H1 (cell line): ENCODE data around the gene DHRS1.

Source experiments
- CHD2 ChIP-seq: IDR thresholded peaks from 2 replicates; pipeline ENCODE4 v1.6.1; 2012; ENCODE audit warnings: low read length, improper control_type of control experiment
- CTBP2 ChIP-seq: IDR thresholded peaks from 2 replicates; pipeline ENCODE4 v1.7.0; 2011; ENCODE audit warnings: borderline replicate concordance, mild to moderate bottlenecking, moderate library complexity, mixed read lengths, low read length; ENCODE audit not compliant: insufficient read depth, insufficient read length
- CTCF ChIP-seq, 3 experiments: IDR thresholded peaks; 1 replicate in 2 of 3; 2 replicates in 1 of 3; pipeline versions ENCODE4 v1.5.1 to v1.6.1; 2011; ENCODE audit warnings: low read length in 3 of 3, mild to moderate bottlenecking in 3 of 3, inconsistent platforms in 2 of 3, low read depth in 1 of 3, moderate library complexity in 1 of 3; ENCODE audit not compliant: insufficient read depth in 1 of 3; ENCODE audit errors: control extremely low read depth in 1 of 3
- EGR1 ChIP-seq: IDR thresholded peaks from 2 replicates; pipeline ENCODE4 v1.6.1; 2011; ENCODE audit warnings: low read depth, low read length, borderline replicate concordance
- EZH2 ChIP-seq: fragments of 200-600 bp; sonication (generic); IDR thresholded peaks from 2 replicates; pipeline ENCODE4 v1.7.1; 2012; ENCODE audit warnings: low read depth, mild to moderate bottlenecking, moderate library complexity, low read length, inconsistent platforms; ENCODE audit not compliant: severe bottlenecking
- GTF2F1 ChIP-seq: IDR thresholded peaks from 2 replicates; pipeline ENCODE4 v1.6.1; 2012; ENCODE audit warnings: low read depth, low read length, improper control_type of control experiment, borderline replicate concordance
- POLR2A ChIP-seq, 2 experiments: IDR thresholded peaks; 1 replicate in 1 of 2; 2 replicates in 1 of 2; pipeline ENCODE4 v1.6.1; 2011; ENCODE audit warnings: low read depth in 2 of 2, low read length in 2 of 2, mild to moderate bottlenecking in 2 of 2; ENCODE audit errors: control extremely low read depth in 1 of 2
- RFX5 ChIP-seq: IDR thresholded peaks from 2 replicates; pipeline ENCODE4 v1.6.1; 2011; ENCODE audit warnings: low read depth, low read length, improper control_type of control experiment, borderline replicate concordance
- SIX5 ChIP-seq: IDR thresholded peaks from 2 replicates; pipeline ENCODE4 v1.6.1; 2011; ENCODE audit warnings: mild to moderate bottlenecking, low read depth, low read length
- SRF ChIP-seq: IDR thresholded peaks from 2 replicates; pipeline ENCODE4 v1.6.1; 2011; ENCODE audit warnings: mild to moderate bottlenecking, low read depth, low read length, moderate library complexity
- USF2 ChIP-seq: IDR thresholded peaks from 2 replicates; pipeline ENCODE4 v1.6.1; 2011; ENCODE audit warnings: low read length, improper control_type of control experiment

GRCh38 chr14:24304019-24304387 is 4.4 kb upstream of the DHRS1 start:
- TF ChIP-seq SRF (no peak), RFX5 (no peak), CHD2 (no peak), SIX5 (no peak), USF2 (no peak), POLR2A (IDR thresholded peaks at IDR 0.05; ENCODE audit: control extremely low read depth in 1 of 2, low read depth in 2 of 2, low read length in 2 of 2) (no peak), EGR1 (no peak), EZH2 (no peak), CTBP2 (no peak), CTCF (IDR thresholded peaks at IDR 0.05; ENCODE audit: control extremely low read depth in 1 of 3, insufficient read depth in 1 of 3, low read depth in 1 of 3, low read length in 3 of 3) (no peak), GTF2F1 (no peak)
